ENCODE data around the gene ZSCAN4. TPM values are rescaled to one million over a fixed set of nuclear protein-coding genes. Genes with fewer than 3 reads are reported as not detected.

Gene ZSCAN4, protein sequence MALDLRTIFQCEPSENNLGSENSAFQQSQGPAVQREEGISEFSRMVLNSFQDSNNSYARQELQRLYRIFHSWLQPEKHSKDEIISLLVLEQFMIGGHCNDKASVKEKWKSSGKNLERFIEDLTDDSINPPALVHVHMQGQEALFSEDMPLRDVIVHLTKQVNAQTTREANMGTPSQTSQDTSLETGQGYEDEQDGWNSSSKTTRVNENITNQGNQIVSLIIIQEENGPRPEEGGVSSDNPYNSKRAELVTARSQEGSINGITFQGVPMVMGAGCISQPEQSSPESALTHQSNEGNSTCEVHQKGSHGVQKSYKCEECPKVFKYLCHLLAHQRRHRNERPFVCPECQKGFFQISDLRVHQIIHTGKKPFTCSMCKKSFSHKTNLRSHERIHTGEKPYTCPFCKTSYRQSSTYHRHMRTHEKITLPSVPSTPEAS
- not detected for total RNA-seq

DNA sequence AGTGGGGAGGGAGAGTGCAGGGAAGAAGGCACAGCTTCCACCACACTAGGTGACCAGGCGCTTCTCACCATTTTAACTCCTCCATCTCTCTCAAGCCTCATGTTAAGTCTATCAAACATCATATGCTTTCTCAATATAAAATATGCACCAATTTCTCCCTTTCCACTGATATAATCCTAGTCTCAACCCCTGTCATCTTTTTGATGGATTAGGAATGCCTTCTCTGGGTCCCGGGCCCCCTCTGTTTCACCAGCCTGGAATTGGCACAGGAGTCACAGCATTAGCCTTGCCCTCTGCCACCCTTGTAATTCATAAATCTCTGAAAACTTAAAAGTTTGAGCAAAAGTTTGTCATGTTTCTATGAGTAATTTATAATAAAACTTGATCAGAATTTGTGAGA, at the start of gene ZSCAN4:
ZSCAN4 (plus strand) TSS at position 301 of the 400 bp plus-strand sequence. CDS start 7,211 bp downstream, outside the sequence.
- WGBS, 2 donors = 88 to 95% methylated on average over 2 of the region's 2 CpGs
- Histone ChIP-seq H3K27ac (no peak within 1 kb of the TSS), H3K9me3 (peaks cover 0 to 20% (median 0%) of the 10 kb centered on the region in 4 donors), H3K27me3 (peaks cover 0 to 1% of the 10 kb centered on the region in 2 donors), H3K4me3 (no peak within 1 kb of the TSS), H3K36me3 (no peaks in the 10 kb centered on the region), H3K4me1 (peaks cover 0 to 5% (median 2%) of the 10 kb centered on the region in 4 donors)
- TF ChIP-seq, protein P1, sequence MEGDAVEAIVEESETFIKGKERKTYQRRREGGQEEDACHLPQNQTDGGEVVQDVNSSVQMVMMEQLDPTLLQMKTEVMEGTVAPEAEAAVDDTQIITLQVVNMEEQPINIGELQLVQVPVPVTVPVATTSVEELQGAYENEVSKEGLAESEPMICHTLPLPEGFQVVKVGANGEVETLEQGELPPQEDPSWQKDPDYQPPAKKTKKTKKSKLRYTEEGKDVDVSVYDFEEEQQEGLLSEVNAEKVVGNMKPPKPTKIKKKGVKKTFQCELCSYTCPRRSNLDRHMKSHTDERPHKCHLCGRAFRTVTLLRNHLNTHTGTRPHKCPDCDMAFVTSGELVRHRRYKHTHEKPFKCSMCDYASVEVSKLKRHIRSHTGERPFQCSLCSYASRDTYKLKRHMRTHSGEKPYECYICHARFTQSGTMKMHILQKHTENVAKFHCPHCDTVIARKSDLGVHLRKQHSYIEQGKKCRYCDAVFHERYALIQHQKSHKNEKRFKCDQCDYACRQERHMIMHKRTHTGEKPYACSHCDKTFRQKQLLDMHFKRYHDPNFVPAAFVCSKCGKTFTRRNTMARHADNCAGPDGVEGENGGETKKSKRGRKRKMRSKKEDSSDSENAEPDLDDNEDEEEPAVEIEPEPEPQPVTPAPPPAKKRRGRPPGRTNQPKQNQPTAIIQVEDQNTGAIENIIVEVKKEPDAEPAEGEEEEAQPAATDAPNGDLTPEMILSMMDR (IDR thresholded peaks at IDR 0.05) = no peak
- TF ChIP-seq POLR2A (IDR thresholded peaks at IDR 0.05) (no peak), EP300 (IDR thresholded peaks at IDR 0.05) (no peak)
- no peak for DNase-seq (ENCODE audit: low spot score in 2 of 2)

DNA sequence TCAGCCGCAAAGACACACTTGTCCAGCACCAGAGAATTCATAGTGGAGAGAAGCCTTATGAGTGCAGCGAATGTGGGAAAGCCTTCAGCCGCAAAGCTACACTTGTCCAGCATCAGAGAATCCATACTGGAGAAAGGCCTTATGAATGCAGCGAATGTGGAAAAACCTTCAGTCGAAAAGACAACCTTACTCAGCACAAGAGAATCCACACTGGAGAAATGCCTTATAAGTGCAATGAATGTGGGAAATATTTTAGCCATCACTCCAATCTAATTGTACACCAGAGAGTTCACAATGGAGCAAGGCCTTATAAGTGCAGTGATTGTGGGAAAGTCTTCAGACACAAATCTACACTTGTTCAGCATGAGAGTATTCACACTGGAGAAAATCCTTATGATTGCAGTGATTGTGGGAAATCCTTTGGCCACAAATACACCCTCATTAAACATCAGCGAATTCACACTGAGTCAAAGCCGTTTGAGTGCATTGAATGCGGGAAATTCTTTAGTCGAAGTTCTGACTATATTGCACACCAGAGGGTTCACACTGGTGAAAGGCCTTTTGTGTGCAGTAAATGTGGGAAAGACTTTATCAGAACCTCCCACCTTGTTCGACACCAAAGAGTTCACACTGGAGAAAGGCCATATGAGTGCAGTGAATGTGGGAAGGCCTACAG, 47.9 kb upstream of the ZSCAN4 start:
- Histone ChIP-seq H3K36me3 (peaks cover 7 to 96% (median 50%) of the 10 kb centered on the region in 3 donors), H3K4me3 (no peak overlapping the region)
- 98% methylated on average over 10 of the region's 10 CpGs for WGBS, 2 donors

DNA sequence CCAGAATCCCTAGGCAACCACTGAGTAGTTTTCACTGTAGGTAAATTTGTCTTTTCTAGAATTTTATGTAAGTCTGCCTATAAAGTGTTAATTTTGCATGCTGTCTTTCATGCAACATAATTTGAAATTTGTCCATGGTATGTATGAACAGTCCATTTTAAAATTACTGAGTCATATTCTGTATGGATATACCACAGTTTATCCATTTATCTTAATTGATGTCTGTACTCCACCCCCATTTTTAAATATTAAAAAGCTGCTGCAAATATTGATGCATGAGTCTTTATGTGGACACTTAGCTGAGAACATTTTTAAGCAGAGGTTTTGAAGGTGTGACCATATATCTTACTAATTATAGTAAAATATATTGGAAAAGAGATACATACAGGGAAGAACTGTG, 45.6 kb upstream of the ZSCAN4 start:
- Histone ChIP-seq H3K36me3 (peaks cover 7 to 76% (median 35%) of the 10 kb centered on the region in 3 donors), H3K4me3 (no peak overlapping the region), H3K27ac (no peak overlapping the region), H3K27me3 (no peaks in the 10 kb centered on the region), H3K4me1 (no peaks in the 10 kb centered on the region), H3K9me3 (peaks cover 10 to 100% (median 73%) of the 10 kb centered on the region in 4 donors)
- no peak for TF ChIP-seq POLR2A (IDR thresholded peaks at IDR 0.05)
- DNase-seq (ENCODE audit: low spot score in 2 of 2) = no peak

More for the DNA sequence above, 47.9 kb upstream of the ZSCAN4 start:
- no peak overlapping the region for H3K27ac ChIP-seq
- no peaks in the 10 kb centered on the region for H3K4me1 ChIP-seq
- DNase-seq (ENCODE audit: low spot score in 2 of 2) = no peak
- peaks cover 10 to 100% (median 81%) of the 10 kb centered on the region in 4 donors for H3K9me3 ChIP-seq
- no peak for TF ChIP-seq POLR2A (IDR thresholded peaks at IDR 0.05)
- TF ChIP-seq, protein P1 (IDR thresholded peaks at IDR 0.05) = no peak
- no peak for TF ChIP-seq EP300 (IDR thresholded peaks at IDR 0.05)
- no peaks in the 10 kb centered on the region for H3K27me3 ChIP-seq

DNA sequence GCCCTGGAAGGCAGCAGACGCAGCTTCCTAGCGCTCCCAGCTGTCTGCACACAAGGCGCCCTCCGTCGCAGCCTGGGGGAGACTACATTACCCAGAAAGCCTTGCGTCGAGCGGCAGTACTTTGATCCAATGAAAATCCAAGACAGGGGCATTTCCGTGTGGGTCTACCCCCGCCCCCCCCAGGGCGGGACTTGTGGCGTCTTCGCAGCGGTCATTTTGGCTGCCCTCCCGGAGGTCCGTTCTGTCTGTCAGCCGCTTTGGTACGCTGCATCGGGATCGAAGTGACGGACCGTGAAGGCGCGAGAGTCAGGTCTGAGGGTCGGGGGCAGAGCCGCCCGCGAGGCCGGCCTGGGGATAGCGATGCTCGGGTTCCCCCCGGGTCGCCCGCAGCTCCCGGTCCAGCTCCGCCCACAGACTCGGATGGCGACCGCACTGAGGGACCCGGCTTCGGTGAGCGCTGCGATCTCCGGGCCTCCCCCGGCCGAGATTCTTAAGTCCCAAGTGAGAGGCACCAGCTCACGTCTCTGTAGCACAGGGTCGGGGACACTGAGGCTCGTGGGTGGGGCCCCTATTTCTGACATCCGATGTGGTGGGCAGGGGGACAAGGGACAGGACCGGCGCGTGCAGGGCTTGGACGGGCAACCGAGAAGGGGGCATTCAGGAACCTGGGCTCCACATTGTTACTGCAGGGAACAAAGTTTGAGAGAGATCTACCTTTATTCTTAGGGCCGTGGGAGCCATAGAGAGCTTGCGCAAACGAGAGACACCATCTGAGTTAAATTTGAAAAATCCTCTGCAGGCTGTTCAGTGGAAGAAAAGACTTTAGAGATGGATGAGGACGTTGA, 35.5 kb upstream of the ZSCAN4 start, which contains the start of gene ZNF211:
ZNF211 (plus strand) TSS at position 182 of the 845 bp plus-strand sequence; CDS start at position 361, 179 bp downstream.
- Histone ChIP-seq H3K4me3 (peak within 1 kb of the TSS; percentile 46 to 94 (median 72)), H3K4me1 (peaks cover 0 to 14% (median 7%) of the 10 kb centered on the region in 4 donors), H3K36me3 (peaks cover 0 to 69% (median 2%) of the 10 kb centered on the region in 3 donors), H3K27me3 (no peaks in the 10 kb centered on the region), H3K27ac (peak within 1 kb of the TSS in 3 of 4 donors; percentile 81 to 91 (median 85)), H3K9me3 (peaks cover 0 to 62% (median 20%) of the 10 kb centered on the region in 4 donors)
- TF ChIP-seq, protein P1 (IDR thresholded peaks at IDR 0.05) = peak in 2 of 5 experiments; percentile 8 to 18
- peak; percentile 25 to 70 for TF ChIP-seq EP300 (IDR thresholded peaks at IDR 0.05)
- TF ChIP-seq POLR2A (IDR thresholded peaks at IDR 0.05) = peak in 1 of 2 donors; percentile 35
- 1 to 2% methylated on average over 29 to 56 of the region's 59 CpGs for WGBS, 2 donors
- DNase-seq (ENCODE audit: low spot score in 2 of 2) = peak; percentile 84 to 86

DNA sequence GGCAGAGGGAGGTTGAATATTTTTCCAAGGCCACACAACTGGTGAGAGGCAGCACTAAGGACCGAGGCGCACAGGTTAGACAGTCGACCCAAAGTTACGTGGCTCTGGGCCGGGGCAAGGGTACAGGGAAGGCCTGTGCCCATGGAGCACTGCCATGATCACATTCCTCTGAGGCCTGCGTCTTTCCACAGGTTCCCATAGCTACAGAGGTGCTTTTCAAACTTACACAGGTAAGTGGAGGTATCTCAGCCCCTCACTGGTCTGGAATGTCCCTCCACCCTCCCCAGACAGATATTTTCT, 35.0 kb upstream of the ZSCAN4 start:
- Histone ChIP-seq H3K4me3 (peak overlapping the region; percentile 46 to 94 (median 72)), H3K27me3 (no peaks in the 10 kb centered on the region), H3K9me3 (peaks cover 0 to 62% (median 21%) of the 10 kb centered on the region in 4 donors), H3K27ac (no peak overlapping the region), H3K4me1 (peaks cover 0 to 14% (median 7%) of the 10 kb centered on the region in 4 donors), H3K36me3 (peaks cover 0 to 75% (median 2%) of the 10 kb centered on the region in 3 donors)
- DNase-seq (ENCODE audit: low spot score in 2 of 2) = no peak
- TF ChIP-seq POLR2A (IDR thresholded peaks at IDR 0.05) (no peak), EP300 (IDR thresholded peaks at IDR 0.05) (no peak)
- TF ChIP-seq, protein P1 (IDR thresholded peaks at IDR 0.05) = no peak
- 48 to 56% methylated on average over 6 of the region's 6 CpGs for WGBS, 2 donors

Measured in tibial nerve (tissue), 4 donors.